ENCODE data around the gene C14orf119. TPM values are rescaled to one million over a fixed set of nuclear protein-coding genes. Genes with fewer than 3 reads are reported as not detected.
A peak's percentile ranks its signal among the peaks of the same experiment; 100 is the strongest.

Gene C14orf119
- total RNA-seq, 2 experiments from 2014 or later, result 49.2 to 51.1 TPM

DNA sequence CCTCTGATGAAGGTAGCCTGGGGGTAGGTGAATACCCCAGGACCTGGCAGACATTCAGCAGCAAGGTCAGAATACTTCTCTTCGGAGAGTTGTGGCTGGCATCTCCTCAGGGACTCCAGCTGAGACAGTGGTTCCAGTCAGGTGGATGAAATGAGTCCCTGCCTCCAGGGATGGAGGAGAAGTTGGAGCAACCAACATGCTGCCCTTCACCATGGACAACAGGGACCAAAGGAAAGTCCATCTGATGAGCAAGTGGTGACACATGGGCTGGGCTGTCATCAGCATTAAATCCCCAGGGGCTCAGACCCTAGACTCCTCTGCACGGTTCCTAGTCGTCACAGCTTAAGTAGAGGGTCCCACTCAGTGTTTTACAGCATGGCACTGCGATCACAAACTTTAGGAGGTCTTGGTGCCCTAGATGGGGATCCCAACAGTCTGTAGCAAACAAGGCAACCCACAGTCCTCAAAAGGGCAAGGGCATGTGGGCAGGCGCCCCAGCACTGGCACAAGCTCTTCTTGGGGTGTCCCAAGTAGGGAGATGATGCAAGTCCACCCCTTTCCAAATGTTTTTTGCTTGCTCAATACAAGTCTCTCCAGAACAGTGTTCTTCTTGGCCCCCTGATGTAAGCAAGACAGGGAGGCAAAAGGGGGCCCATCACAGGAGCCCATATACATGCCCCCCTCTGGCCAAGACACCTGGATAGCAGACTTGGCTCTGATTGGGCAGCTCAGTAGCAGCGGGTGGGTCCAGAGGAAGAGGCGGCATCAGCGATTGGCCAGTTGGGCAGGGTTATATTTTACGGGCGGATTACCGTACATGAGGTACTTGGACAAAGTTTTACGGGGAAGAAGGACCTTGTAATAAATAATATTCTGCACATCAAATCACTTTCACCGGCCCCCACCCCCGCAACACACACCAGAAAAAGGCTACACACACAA is 27.2 kb upstream of the C14orf119 start:
- ChIA-PET CTCF (interaction anchor here (0.7 to 12.3 kb wide), 81 partner anchors 6 to 507 kb away, joined by 3 to 196 read pairs (median 5); partner anchors contain the start of genes ACIN1, AJUBA, C14orf119 and CDH24), POLR2A (interaction anchor here (0.8 to 1.9 kb wide), 9 partner anchors 9 to 461 kb away, joined by 3 to 12 read pairs (median 4); partner anchors contain the start of genes AJUBA, CDH24 and HAUS4)
- ATAC-seq, result no peak
- TF ChIP-seq, protein P1, sequence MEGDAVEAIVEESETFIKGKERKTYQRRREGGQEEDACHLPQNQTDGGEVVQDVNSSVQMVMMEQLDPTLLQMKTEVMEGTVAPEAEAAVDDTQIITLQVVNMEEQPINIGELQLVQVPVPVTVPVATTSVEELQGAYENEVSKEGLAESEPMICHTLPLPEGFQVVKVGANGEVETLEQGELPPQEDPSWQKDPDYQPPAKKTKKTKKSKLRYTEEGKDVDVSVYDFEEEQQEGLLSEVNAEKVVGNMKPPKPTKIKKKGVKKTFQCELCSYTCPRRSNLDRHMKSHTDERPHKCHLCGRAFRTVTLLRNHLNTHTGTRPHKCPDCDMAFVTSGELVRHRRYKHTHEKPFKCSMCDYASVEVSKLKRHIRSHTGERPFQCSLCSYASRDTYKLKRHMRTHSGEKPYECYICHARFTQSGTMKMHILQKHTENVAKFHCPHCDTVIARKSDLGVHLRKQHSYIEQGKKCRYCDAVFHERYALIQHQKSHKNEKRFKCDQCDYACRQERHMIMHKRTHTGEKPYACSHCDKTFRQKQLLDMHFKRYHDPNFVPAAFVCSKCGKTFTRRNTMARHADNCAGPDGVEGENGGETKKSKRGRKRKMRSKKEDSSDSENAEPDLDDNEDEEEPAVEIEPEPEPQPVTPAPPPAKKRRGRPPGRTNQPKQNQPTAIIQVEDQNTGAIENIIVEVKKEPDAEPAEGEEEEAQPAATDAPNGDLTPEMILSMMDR (IDR thresholded peaks at IDR 0.05), result no peak
- H3K4me3 Mint-ChIP-seq, result no peak overlapping the region
- peak overlapping the region; percentile 69 for H3K27ac Mint-ChIP-seq
- H3K4me1 Mint-ChIP-seq (ENCODE audit: low read depth), result peaks cover 36% of the 10 kb centered on the region
- H3K27me3 Mint-ChIP-seq, result no peaks in the 10 kb centered on the region
- H3K36me3 Mint-ChIP-seq (ENCODE audit: low read depth), result peaks cover 60% of the 10 kb centered on the region
- H3K9me3 Mint-ChIP-seq, result no peaks in the 10 kb centered on the region
- intact Hi-C loops (cut with micrococcal nuclease), result no loop called here
- DNase-seq, result no peak

DNA sequence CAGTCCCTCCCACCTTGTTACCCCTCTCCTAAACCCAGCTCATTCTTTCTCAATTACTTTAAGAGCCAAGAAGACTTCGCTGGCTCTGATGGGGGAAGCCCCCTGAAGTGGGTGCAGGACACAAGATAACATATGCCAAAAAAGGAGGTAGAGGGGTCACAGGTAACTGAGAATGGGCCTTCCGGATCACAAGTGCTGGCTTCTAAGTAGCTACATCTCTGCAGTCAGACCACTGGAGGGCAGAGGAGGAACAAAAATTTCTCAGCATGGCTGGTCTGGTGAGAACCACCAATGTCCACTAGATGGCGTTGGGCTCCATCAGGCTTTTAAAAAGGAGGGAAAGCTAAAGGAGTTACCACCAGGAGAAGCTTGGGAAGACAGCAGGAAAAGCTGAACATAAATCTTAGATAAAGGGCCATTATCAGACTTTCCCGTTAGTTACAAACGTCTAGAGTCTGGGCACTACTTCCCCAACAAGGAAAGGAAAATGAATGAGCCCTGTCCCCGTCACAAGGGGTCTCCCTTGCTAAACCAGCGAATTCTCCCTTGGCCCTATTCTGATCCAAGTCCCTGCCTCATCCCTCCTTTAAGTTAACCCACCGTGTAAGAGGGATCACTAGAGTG is 26.4 kb upstream of the C14orf119 start:
- H3K4me1 Mint-ChIP-seq (ENCODE audit: low read depth), result peaks cover 36% of the 10 kb centered on the region
- H3K27me3 Mint-ChIP-seq, result no peaks in the 10 kb centered on the region
- TF ChIP-seq, protein P1 (IDR thresholded peaks at IDR 0.05), result peak; percentile 96
- DNase-seq, result peak; percentile 84
- H3K4me3 Mint-ChIP-seq, result peak overlapping the region; percentile 47
- ATAC-seq, result peak; percentile 79
- no peaks in the 10 kb centered on the region for H3K9me3 Mint-ChIP-seq
- CTCF ChIA-PET, result interaction anchor here (0.7 to 12.3 kb wide), 81 partner anchors 6 to 508 kb away, joined by 3 to 196 read pairs (median 5); partner anchors contain the start of genes ACIN1, AJUBA, C14orf119 and CDH24
- intact Hi-C loops (cut with micrococcal nuclease), result no loop called here
- peaks cover 54% of the 10 kb centered on the region for H3K36me3 Mint-ChIP-seq (ENCODE audit: low read depth)
- POLR2A ChIA-PET, result interaction anchor here (0.8 to 1.9 kb wide), 9 partner anchors 8 to 462 kb away, joined by 3 to 12 read pairs (median 4); partner anchors contain the start of genes AJUBA, CDH24 and HAUS4
- H3K27ac Mint-ChIP-seq, result peak overlapping the region; percentile 69

DNA sequence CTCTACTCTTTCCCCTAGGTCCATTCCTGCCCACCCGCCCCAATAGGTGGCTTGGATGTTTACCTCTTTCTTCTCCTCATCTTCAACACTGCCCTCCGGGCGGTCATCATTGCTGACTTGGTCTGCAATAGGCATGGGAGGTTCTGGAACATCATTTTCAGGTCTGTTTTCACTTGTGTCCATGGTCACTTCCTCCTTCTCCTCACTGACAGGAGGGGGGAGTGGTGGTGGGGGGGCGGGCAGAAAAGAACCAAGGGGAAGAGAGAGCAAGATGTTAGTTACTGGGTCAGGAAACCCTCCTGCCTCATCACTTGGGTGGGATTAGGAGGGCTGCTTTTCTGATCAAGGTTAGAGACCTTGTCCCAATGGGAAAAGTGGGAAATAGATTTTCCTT is 25.9 kb upstream of the C14orf119 start:
- ChIA-PET POLR2A (interaction anchor here (0.9 to 1.9 kb wide), 5 partner anchors 8 to 87 kb away, joined by 3 to 12 read pairs (median 5); partner anchors contain the start of genes AJUBA and CDH24), CTCF (interaction anchor here (0.8 to 12.3 kb wide), 70 partner anchors 5 to 461 kb away, joined by 3 to 196 read pairs (median 6); partner anchors contain the start of genes ACIN1, AJUBA, C14orf119 and CDH24)
- Mint-ChIP-seq H3K27ac (peak overlapping the region; percentile 52), H3K4me3 (peak overlapping the region; percentile 96), H3K27me3 (no peaks in the 10 kb centered on the region), H3K36me3 (ENCODE audit: low read depth) (peaks cover 48% of the 10 kb centered on the region), H3K4me1 (ENCODE audit: low read depth) (peaks cover 36% of the 10 kb centered on the region), H3K9me3 (no peaks in the 10 kb centered on the region)
- intact Hi-C loops (cut with micrococcal nuclease), result no loop called here
- ATAC-seq (no peak), DNase-seq (no peak)
- TF ChIP-seq, protein P1 (IDR thresholded peaks at IDR 0.05), result no peak

DNA sequence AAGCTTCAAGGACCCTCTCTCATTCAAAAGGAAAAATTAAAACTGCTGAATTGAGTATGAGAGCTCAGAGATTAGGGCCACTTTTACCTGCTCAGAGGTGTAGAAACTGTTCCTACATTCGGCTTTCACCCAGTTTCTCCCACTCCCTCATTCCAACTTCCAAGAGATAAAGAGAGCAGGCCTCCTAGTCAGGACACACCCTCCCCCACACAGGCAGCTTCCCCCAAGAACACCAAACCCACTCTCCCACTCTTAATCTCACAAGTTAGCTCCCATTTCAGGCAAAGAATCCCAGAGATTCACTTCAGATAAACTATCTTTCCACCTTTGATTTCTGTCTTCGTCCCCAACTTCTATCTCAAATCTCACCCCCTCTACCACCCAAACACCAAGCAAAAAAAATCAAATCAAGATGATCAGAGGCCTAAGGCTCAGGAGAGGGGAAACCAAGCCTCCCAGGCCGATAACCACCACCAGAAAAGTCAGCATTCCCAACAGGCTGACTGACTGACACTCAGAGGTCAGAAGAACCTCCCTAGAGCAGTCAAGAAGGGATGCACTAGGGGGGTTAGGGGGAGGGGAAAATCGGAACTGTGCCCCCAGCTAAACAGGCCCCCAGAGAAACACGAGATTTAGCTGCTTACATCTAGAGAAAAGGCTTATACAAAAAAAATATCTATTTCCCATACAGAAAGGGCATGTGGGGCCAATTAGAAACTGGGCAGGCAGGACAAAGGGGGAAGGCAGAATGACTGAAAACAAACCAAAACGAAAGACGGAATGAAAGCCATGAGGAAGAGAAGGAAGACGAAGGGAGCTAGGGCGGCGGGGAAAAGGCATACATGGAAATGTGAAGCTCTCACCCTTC is 24.8 kb upstream of the C14orf119 start:
- Mint-ChIP-seq H3K36me3 (ENCODE audit: low read depth) (peaks cover 45% of the 10 kb centered on the region), H3K4me1 (ENCODE audit: low read depth) (peaks cover 34% of the 10 kb centered on the region), H3K27ac (peak overlapping the region; percentile 97), H3K27me3 (no peaks in the 10 kb centered on the region), H3K4me3 (peak overlapping the region; percentile 96), H3K9me3 (no peaks in the 10 kb centered on the region)
- intact Hi-C loops (cut with micrococcal nuclease), result no loop called here
- ChIA-PET CTCF (interaction anchor here (1.0 to 9.8 kb wide), 19 partner anchors 7 to 225 kb away, joined by 3 to 196 read pairs (median 7); partner anchors contain the start of genes ACIN1, AJUBA, C14orf119 and CDH24), POLR2A (interaction anchor here (0.7 to 2.2 kb wide), 7 partner anchors 13 to 250 kb away, joined by 3 to 8 read pairs (median 6); partner anchors contain the start of genes ACIN1, C14orf119, CDH24 and PPP1R3E)
- ATAC-seq (no peak), DNase-seq (no peak)
- TF ChIP-seq, protein P1 (IDR thresholded peaks at IDR 0.05), result no peak

All from activated CD8-positive, alpha-beta T cell treated with anti-CD3 and anti-CD28 coated beads for 36 hours (primary cell).